Natural killer cell (primary cell): ENCODE results near the gene PROM2. TPM values are rescaled to one million over a fixed set of nuclear protein-coding genes. Genes with fewer than 3 reads are reported as not detected.

Source experiments
- ATAC-seq, 3 donors: fragments of 150-1000 bp in 2 of 3; fragments of 200-7000 bp in 1 of 3; cut with Tn5 transposase; 1 replicate in 1 of 3; 2 replicates in 2 of 3; pipeline ENCODE4 v1.10.0; 2021; ENCODE audit warnings: mild to moderate bottlenecking in 2 of 3, moderate library complexity in 2 of 3
- DNase-seq, 2 donors: peaks; one replicate each; pipeline versions ENCODE4 v3.0.0 to v3.0.0-alpha.2; 2013 to 2021; ENCODE audit warnings: mixed read lengths in 1 of 2
- H3K27ac ChIP-seq: one replicate; pipeline ENCODE4 v1.5.1; 2013; ENCODE audit warnings: mild to moderate bottlenecking, low read length
- H3K27me3 ChIP-seq: one replicate; pipeline ENCODE4 v1.6.1; 2013; ENCODE audit warnings: low read length; ENCODE audit not compliant: control insufficient read depth, insufficient read depth
- H3K36me3 ChIP-seq: one replicate; pipeline ENCODE4 v1.6.1; 2013; ENCODE audit warnings: low read length; ENCODE audit not compliant: control insufficient read depth, insufficient read depth
- H3K4me1 ChIP-seq: one replicate; pipeline ENCODE4 v1.6.1; 2013; ENCODE audit warnings: low read length; ENCODE audit not compliant: control insufficient read depth, insufficient read depth
- H3K4me3 ChIP-seq: one replicate; pipeline ENCODE4 v1.5.1; 2013; ENCODE audit warnings: low read length
- H3K9me3 ChIP-seq: one replicate; pipeline ENCODE4 v1.6.1; 2013; ENCODE audit warnings: low read length; ENCODE audit not compliant: control insufficient read depth, insufficient read depth
- H3K27ac Mint-ChIP-seq, 2 donors: one replicate each; pipeline ENCODE4 v1.8.0; 2022; ENCODE audit warnings: mild to moderate bottlenecking in 2 of 2, mixed read lengths in 2 of 2, moderate library complexity in 1 of 2
- H3K27me3 Mint-ChIP-seq, 2 donors: one replicate each; pipeline ENCODE4 v1.8.0; 2022; ENCODE audit warnings: low read depth in 2 of 2, mixed read lengths in 2 of 2
- H3K36me3 Mint-ChIP-seq: one replicate; pipeline ENCODE4 v1.8.0; 2022; ENCODE audit warnings: mixed read lengths
- H3K4me1 Mint-ChIP-seq, 2 donors: one replicate each; pipeline ENCODE4 v1.8.0; 2022; ENCODE audit warnings: mixed read lengths in 2 of 2
- H3K4me3 Mint-ChIP-seq: one replicate; pipeline ENCODE4 v1.8.0; 2022; ENCODE audit warnings: mild to moderate bottlenecking, moderate library complexity, mixed read lengths
- H3K9me3 Mint-ChIP-seq, 2 donors: one replicate each; pipeline ENCODE4 v1.8.0; 2022; ENCODE audit warnings: mixed read lengths in 2 of 2
- CTCF ChIP-seq: fragments of 200-600 bp; IDR thresholded peaks from one replicate; pipeline ENCODE4 v1.8.0; 2022; ENCODE audit warnings: antibody characterized with exemption
- WGBS: methylation state at CpG from one replicate; pipeline ENCODE4 v1.1.7; 2013; ENCODE audit warnings: missing lambda C conversion rate; ENCODE audit not compliant: insufficient coverage; 5-methylcytosine and 5-hydroxymethylcytosine counted together
- intact Hi-C: fragments of 100-400 bp; cut with micrococcal nuclease; formaldehyde crosslinking; loops from one replicate; pipeline ENCODE4 v1.14.2; 2022
- total RNA-seq, 4 donors: library from RNA; stranded (reverse); fragments of 120-200 nt in 1 of 4; gene quantifications; one replicate each; pipeline versions ENCODE4 v1.2.3 to v1.2.4, GENCODE V29; 2013 to 2022

The PROM2 gene
- total RNA-seq, 3 donors from 2014 or later (not counting 1 experiment from before 2014, with no cell fraction given) = 0.64 to 1.1 (median 0.70) TPM

DNA sequence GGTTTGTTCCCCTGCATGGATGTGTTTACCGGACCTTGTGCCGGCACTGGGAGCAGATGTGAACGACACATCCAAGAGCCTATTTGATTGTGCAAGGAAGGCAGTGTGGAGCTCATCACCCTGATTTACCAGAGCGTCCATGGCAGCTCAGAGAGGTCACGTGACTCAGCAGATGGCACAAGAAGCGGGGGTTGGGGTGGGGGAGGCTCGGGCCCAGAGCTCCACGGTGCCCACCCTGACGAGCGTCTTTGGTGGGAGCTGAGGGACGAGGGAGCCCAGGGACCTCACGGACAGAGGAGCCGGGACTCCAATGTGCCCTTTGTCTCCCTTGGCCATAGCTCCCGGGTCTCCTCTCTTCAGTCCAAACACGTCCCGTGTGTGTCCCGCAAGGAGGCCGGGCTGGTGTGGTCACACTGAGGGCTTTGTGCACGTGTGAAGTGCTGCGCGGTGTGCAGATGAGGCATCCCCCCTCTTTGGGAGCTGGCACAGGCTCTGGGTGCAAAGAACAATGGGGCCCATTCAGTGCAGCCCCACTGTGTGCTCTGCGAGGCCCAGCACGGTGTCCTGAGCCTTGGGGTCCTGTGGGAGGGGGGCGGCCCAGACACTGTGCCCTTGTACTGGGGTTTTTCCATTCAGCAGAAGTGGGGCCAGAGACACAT lies 38.4 kb downstream of the PROM2 start:
- no peak overlapping the region for H3K27ac ChIP-seq
- no peak overlapping the region for H3K4me3 ChIP-seq
- H3K9me3 Mint-ChIP-seq = no peaks in the 10 kb centered on the region
- DNase-seq (no peak), ATAC-seq (no peak)
- H3K4me3 Mint-ChIP-seq = no peak overlapping the region
- no peak overlapping the region for H3K27ac Mint-ChIP-seq
- H3K36me3 Mint-ChIP-seq = no peaks in the 10 kb centered on the region
- WGBS = 87% methylated on average over 24 of the region's 24 CpGs
- H3K4me1 ChIP-seq = no peaks in the 10 kb centered on the region
- H3K36me3 ChIP-seq = no peaks in the 10 kb centered on the region
- no peak for TF ChIP-seq CTCF
- no peaks in the 10 kb centered on the region for H3K9me3 ChIP-seq
- H3K4me1 Mint-ChIP-seq = no peaks in the 10 kb centered on the region
- intact Hi-C loops = no loop called here
- no peaks in the 10 kb centered on the region for H3K27me3 ChIP-seq
- H3K27me3 Mint-ChIP-seq = peaks cover 0 to 3% of the 10 kb centered on the region in 2 donors

GRCh38 chr2:95313296-95314131 lies 39.3 kb downstream of the PROM2 start:
- Histone ChIP-seq H3K4me3 (no peak overlapping the region), H3K27me3 (no peaks in the 10 kb centered on the region), H3K9me3 (no peaks in the 10 kb centered on the region), H3K27ac (no peak overlapping the region), H3K36me3 (no peaks in the 10 kb centered on the region), H3K4me1 (no peaks in the 10 kb centered on the region)
- DNase-seq = no peak
- no peaks in the 10 kb centered on the region for H3K9me3 Mint-ChIP-seq
- 87% methylated on average over 16 of the region's 16 CpGs for WGBS
- TF ChIP-seq CTCF = no peak
- no peak overlapping the region for H3K27ac Mint-ChIP-seq
- no peaks in the 10 kb centered on the region for H3K4me1 Mint-ChIP-seq
- peaks cover 0 to 3% of the 10 kb centered on the region in 2 donors for H3K27me3 Mint-ChIP-seq
- intact Hi-C loops = no loop called here
- H3K36me3 Mint-ChIP-seq = no peaks in the 10 kb centered on the region
- H3K4me3 Mint-ChIP-seq = no peak overlapping the region
- no peak for ATAC-seq

DNA sequence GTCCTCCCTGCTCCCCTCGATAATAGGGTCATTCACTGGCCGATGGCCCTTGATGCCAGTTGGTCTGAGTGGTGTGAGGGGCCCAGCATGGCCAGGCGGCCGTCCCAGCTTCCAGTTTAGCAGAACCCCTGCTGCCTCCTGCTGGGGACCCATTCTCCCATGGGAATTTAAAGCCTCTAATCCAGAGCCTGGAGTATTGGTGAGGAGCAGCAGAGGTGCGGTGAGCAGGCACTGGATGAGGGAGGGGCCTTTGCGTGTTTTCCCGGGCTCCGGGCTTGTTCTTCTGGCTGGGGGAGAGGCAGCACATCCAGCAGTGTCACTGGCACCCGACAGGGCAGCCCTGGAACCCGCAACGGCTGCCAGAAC lies 40.3 kb downstream of the PROM2 start:
- Mint-ChIP-seq H3K4me3 (no peak overlapping the region), H3K9me3 (no peaks in the 10 kb centered on the region), H3K27ac (no peak overlapping the region), H3K4me1 (no peaks in the 10 kb centered on the region), H3K27me3 (peaks cover 0 to 3% of the 10 kb centered on the region in 2 donors), H3K36me3 (no peaks in the 10 kb centered on the region)
- Histone ChIP-seq H3K9me3 (no peaks in the 10 kb centered on the region), H3K4me3 (no peak overlapping the region), H3K27ac (no peak overlapping the region), H3K4me1 (no peaks in the 10 kb centered on the region), H3K27me3 (no peaks in the 10 kb centered on the region), H3K36me3 (no peaks in the 10 kb centered on the region)
- ATAC-seq (no peak), DNase-seq (no peak)
- intact Hi-C loops = no loop called here
- TF ChIP-seq CTCF = no peak
- 82% methylated on average over 11 of the region's 11 CpGs for WGBS
